GM19025 (cell line): ENCODE measurements around the gene MSI2.

ENCODE experiments used
- ATAC-seq: cut with Tn5 transposase; IDR thresholded peaks from one replicate; pipeline ENCODE4 v1.9.1; 2021; ENCODE audit warnings: mild to moderate bottlenecking, low read depth, moderate library complexity; ENCODE audit not compliant: unreplicated experiment

The MSI2 gene

GRCh38 chr17:57313097-57313835, 56.9 kb downstream of the MSI2 start:
- no peak for ATAC-seq

- ATAC-seq = no peak
Measured at GRCh38 chr17:57315061-57316015, 59.0 kb downstream of the MSI2 start.

GRCh38 chr17:57316361-57316760, 60.0 kb downstream of the MSI2 start:
- no peak for ATAC-seq

GRCh38 chr17:57317079-57317478, 60.8 kb downstream of the MSI2 start:
- no peak for ATAC-seq

- ATAC-seq = no peak
Measured at GRCh38 chr17:57318913-57319312, 62.6 kb downstream of the MSI2 start.

- ATAC-seq = no peak
Measured at GRCh38 chr17:57319806-57320205, 63.5 kb downstream of the MSI2 start.

- no peak for ATAC-seq
Measured at GRCh38 chr17:57323391-57323790, 67.1 kb downstream of the MSI2 start.

- ATAC-seq = no peak
Measured at GRCh38 chr17:57324060-57324459, 67.7 kb downstream of the MSI2 start.

- ATAC-seq = no peak
Measured at GRCh38 chr17:57324631-57325030, 68.3 kb downstream of the MSI2 start.

- ATAC-seq = no peak
Measured at GRCh38 chr17:57326336-57326735, 70.0 kb downstream of the MSI2 start.

GRCh38 chr17:57326764-57327163, 70.4 kb downstream of the MSI2 start:
- no peak for ATAC-seq

- no peak for ATAC-seq
Measured at GRCh38 chr17:57327176-57327970, 71.0 kb downstream of the MSI2 start.

GRCh38 chr17:57328109-57328882, 72.0 kb downstream of the MSI2 start:
- no peak for ATAC-seq

GRCh38 chr17:57329380-57330214, 73.3 kb downstream of the MSI2 start:
- no peak for ATAC-seq

GRCh38 chr17:57330587-57330986, 74.3 kb downstream of the MSI2 start:
- no peak for ATAC-seq

- ATAC-seq = no peak
Measured at GRCh38 chr17:57331423-57331822, 75.1 kb downstream of the MSI2 start.

GRCh38 chr17:57332501-57332900, 76.2 kb downstream of the MSI2 start:
- ATAC-seq = no peak

GRCh38 chr17:57335195-57335792, 79.0 kb downstream of the MSI2 start:
- ATAC-seq = no peak

- no peak for ATAC-seq
Measured at GRCh38 chr17:57337390-57337789, 81.1 kb downstream of the MSI2 start.
